Retinal pigment epithelial cell (primary cell): Measurements from ENCODE around the gene VAT1L.

Experiments used
- DNase-seq: peaks from one replicate; pipeline ENCODE4 v3.0.0-alpha.2; 2010; ENCODE audit warnings: low read depth
- H3K4me3 ChIP-seq: 2 replicates; pipeline ENCODE4 v1.5.1; 2011; ENCODE audit warnings: mild to moderate bottlenecking, low read length, control low read depth, moderate library complexity
- TF ChIP-seq, protein P1 (sequence below): conservative IDR thresholded peaks from 2 replicates; pipeline ENCODE4 v1.5.1; 2011; ENCODE audit warnings: low read depth, low read length, control low read depth, inconsistent platforms

VAT1L gene

DNA sequence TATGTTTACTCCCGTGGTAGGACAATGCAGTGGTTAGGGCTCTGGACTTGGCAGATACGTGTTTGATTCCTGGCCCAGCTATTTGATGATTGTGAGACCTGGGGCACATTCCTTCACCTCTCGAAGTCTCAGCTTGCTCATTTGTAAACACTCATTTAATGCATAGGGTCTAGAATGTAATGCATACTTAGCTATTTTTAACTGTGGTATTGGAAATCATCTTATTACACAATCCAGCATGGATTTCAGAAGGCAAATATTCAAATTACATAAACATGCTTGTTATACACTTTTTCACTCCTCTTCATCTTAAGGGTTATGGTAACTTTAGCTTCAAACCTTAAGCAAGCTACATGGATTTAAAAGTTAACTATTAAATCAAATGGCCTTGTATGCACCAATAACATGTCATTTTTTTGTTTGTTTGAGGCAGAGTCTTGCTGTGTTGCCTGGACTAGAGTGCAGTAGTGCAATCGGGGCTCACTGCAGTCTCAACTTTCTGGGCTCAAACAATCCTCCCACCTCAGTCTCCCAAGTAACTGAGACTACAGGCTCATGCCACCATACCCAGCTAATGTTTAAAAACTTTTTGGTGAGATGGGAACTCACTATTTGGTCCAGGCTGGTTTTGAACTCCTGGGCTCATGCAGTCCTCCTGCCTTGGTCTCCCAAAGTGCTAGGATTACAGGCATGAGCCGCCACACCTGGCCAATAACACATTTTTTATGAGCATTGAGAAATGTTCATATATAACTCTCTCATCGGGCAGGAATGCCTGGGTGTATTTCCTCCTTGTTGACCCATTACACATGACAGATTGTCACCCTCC is 52.5 kb downstream of the VAT1L start:
- no peak for DNase-seq
- TF ChIP-seq, protein P1, sequence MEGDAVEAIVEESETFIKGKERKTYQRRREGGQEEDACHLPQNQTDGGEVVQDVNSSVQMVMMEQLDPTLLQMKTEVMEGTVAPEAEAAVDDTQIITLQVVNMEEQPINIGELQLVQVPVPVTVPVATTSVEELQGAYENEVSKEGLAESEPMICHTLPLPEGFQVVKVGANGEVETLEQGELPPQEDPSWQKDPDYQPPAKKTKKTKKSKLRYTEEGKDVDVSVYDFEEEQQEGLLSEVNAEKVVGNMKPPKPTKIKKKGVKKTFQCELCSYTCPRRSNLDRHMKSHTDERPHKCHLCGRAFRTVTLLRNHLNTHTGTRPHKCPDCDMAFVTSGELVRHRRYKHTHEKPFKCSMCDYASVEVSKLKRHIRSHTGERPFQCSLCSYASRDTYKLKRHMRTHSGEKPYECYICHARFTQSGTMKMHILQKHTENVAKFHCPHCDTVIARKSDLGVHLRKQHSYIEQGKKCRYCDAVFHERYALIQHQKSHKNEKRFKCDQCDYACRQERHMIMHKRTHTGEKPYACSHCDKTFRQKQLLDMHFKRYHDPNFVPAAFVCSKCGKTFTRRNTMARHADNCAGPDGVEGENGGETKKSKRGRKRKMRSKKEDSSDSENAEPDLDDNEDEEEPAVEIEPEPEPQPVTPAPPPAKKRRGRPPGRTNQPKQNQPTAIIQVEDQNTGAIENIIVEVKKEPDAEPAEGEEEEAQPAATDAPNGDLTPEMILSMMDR: no peak
- H3K4me3 ChIP-seq: no peak overlapping the region

DNA sequence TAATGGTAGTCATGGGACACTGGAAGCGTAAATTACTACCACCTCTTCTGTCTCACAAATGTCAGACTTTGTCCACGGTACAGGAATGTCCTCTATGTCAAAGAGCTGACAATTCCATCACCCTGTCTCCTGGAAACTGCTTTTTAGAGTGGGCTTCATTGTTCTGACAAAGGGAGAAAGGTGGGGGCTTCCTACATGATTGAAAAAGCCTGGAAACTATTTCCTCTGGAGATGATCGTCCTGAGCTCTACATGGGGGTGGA is 53.1 kb downstream of the VAT1L start:
- no peak for DNase-seq
- TF ChIP-seq, protein P1: no peak
- H3K4me3 ChIP-seq: no peak overlapping the region

DNA sequence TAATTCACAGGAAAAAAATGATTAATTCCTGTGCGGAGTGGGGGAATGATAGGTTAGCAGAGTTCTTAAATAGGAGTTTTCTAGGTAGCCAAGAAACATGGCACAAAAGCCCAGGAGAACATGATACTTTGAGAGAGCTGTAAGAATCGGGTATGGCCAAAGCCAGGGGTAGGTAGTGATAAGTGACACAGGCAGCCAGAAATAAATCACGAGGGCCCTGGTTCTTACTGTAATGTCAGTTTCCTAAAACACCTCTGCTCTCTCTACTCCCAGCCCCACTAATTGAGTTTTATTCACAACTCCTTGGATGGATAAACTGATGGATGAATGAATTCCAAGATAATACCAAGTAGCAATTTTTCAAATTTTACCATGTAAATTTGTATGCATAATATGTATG is 54.1 kb downstream of the VAT1L start:
- H3K4me3 ChIP-seq: no peak overlapping the region
- TF ChIP-seq, protein P1: no peak
- DNase-seq: no peak

DNA sequence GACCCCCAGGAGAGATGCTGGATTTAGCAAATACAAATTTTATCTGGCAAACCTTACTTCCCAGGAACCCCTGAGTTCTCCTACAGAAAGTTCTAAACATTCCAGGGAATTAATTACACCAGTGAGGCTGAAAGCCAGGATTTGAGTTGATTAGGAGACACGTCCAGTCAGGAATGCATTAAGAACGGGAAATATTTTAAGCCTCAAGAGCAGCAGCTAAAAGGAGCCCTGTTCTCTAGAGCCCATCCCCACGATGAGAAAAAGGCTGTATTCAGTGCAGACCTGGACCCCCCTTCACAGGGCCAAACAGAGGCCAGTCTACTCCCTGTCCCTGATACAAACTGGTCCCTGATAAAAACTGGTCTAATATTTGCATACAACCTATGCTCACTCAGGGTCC is 55.0 kb downstream of the VAT1L start:
- H3K4me3 ChIP-seq: no peak overlapping the region
- peak; percentile 93 for DNase-seq
- TF ChIP-seq, protein P1: no peak

DNA sequence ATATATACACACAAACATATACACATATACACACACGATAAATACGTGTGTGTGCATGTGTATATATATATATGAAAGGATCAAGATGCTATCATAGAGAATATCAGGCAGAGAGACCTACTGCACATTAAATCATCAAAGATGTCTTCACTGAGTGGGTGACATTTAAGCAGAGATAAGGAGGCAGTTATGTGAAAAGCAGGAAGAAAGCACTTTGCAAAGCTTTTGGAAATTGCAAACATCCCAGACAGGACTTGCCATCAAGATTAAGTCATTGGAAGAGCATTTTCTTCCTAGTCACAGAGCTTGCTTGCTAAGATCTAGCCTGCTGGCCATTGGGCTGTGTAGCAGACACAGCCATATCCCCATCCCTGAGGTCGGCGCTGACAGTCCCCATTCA is 56.4 kb downstream of the VAT1L start:
- H3K4me3 ChIP-seq: no peak overlapping the region
- DNase-seq: no peak
- TF ChIP-seq, protein P1: no peak

DNA sequence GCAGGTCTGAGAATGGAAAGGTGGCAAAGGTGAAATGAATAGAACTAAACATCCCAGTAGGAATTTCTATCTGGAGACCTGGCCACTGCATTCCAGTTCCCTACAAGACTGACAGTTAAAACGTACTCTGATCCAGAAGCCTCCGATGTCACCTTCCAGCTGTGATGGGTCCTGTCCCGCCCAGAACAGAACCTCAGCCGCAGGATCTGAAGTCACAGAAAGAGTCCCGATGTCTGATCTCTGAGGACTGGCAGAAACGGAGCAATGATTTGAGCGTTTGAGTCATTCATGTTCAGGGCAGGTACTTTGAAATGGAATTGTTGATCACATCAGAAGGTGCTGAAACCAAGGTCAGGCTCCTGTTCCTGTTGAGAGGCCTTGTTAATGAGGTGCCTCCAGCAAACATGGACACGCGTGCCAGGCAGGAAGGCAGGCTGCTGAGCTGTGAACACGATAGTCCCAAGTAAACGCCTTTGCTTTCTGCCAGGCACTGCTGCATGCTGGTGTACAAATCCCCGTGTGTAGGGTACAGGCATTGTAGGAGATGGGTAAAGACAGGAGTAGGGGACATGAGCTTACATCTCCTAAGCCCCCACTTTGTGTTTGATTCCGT is 61.4 kb downstream of the VAT1L start:
- no peak for DNase-seq
- H3K4me3 ChIP-seq: no peak overlapping the region
- TF ChIP-seq, protein P1: no peak
